GM23248 (cell line): Measurements from ENCODE around the gene RBP7. TPM values are rescaled to one million over a fixed set of nuclear protein-coding genes. Genes with fewer than 3 reads are reported as not detected.

Experiments used
- DNase-seq: peaks from one replicate; pipeline ENCODE4 v3.0.0-alpha.2; 2015
- H2AFZ ChIP-seq: fragments of 200-600 bp; sonication (generic); 2 replicates; pipeline ENCODE4 v1.6.1; 2016; ENCODE audit warnings: antibody characterized with exemption
- H3F3A ChIP-seq: fragments of 200-600 bp; sonication (generic); 2 replicates; pipeline ENCODE4 v1.6.1; 2016; ENCODE audit warnings: mild to moderate bottlenecking, antibody characterized with exemption, mixed run types; ENCODE audit not compliant: insufficient read depth
- H3K27ac ChIP-seq: fragments of 200-600 bp; sonication (generic); 2 replicates; pipeline ENCODE4 v1.5.1; 2016; ENCODE audit warnings: mild to moderate bottlenecking
- H3K27me3 ChIP-seq: fragments of 200-600 bp; sonication (generic); replicated peaks from 2 replicates; pipeline ENCODE4 v1.6.1; 2016; ENCODE audit warnings: mild to moderate bottlenecking; ENCODE audit not compliant: insufficient read depth
- H3K36me3 ChIP-seq: fragments of 200-600 bp; sonication (generic); 2 replicates; pipeline ENCODE4 v1.6.1; 2016; ENCODE audit warnings: low read depth, mild to moderate bottlenecking
- H3K4me1 ChIP-seq: fragments of 200-600 bp; sonication (generic); 2 replicates; pipeline ENCODE4 v1.6.1; 2016; ENCODE audit warnings: mild to moderate bottlenecking; ENCODE audit not compliant: insufficient read depth
- H3K4me2 ChIP-seq: fragments of 200-600 bp; sonication (generic); one replicate; pipeline ENCODE4 v1.6.1; 2016; ENCODE audit warnings: mild to moderate bottlenecking; ENCODE audit not compliant: unreplicated experiment
- H3K4me3 ChIP-seq: fragments of 200-600 bp; sonication (generic); 2 replicates; pipeline ENCODE4 v1.5.1; 2016; ENCODE audit warnings: mild to moderate bottlenecking
- H3K79me2 ChIP-seq: fragments of 200-600 bp; sonication (generic); 2 replicates; pipeline ENCODE4 v1.6.1; 2016; ENCODE audit warnings: mild to moderate bottlenecking; ENCODE audit not compliant: insufficient read depth
- H3K9ac ChIP-seq: fragments of 200-600 bp; sonication (generic); 2 replicates; pipeline ENCODE4 v1.6.1; 2016; ENCODE audit warnings: mild to moderate bottlenecking
- H3K9me2 ChIP-seq: fragments of 200-600 bp; sonication (generic); 2 replicates; pipeline ENCODE4 v1.6.1; 2016; ENCODE audit warnings: mixed run types, mild to moderate bottlenecking, moderate library complexity; ENCODE audit not compliant: insufficient read depth
- H3K9me3 ChIP-seq: fragments of 200-600 bp; sonication (generic); one replicate; pipeline ENCODE4 v1.6.1; 2017; ENCODE audit warnings: low read depth
- H4K20me1 ChIP-seq: fragments of 200-600 bp; sonication (generic); 2 replicates; pipeline ENCODE4 v1.6.0; 2016; ENCODE audit not compliant: insufficient read depth
- EZH2 ChIP-seq: fragments of 200-600 bp; sonication (generic); IDR thresholded peaks from 2 replicates; pipeline ENCODE4 v1.6.1; 2018; ENCODE audit warnings: antibody characterized with exemption, mild to moderate bottlenecking; ENCODE audit not compliant: insufficient read depth, poor library complexity, severe bottlenecking
- EZH2phosphoT487 ChIP-seq: fragments of 200-600 bp; sonication (generic); IDR thresholded peaks from 2 replicates; pipeline ENCODE4 v1.6.1; 2018; ENCODE audit warnings: antibody characterized with exemption, moderate library complexity, mild to moderate bottlenecking, low read depth; ENCODE audit not compliant: insufficient read depth
- WGBS, 2 experiments: methylation state at CpG; one replicate each; pipeline ENCODE4 v1.1.6; 2015 to 2017; ENCODE audit warnings: low lambda C conversion rate in 2 of 2, low coverage in 1 of 2; ENCODE audit errors: missing lambda C conversion rate in 2 of 2; 5-methylcytosine and 5-hydroxymethylcytosine counted together
- in situ Hi-C: fragments of 300-500 bp; cut with MboI; formaldehyde crosslinking; loops from 2 replicates; pipeline ENCODE4 v1.15.0; 2020
- polyA plus RNA-seq: library from polyadenylated mRNA; unstranded; fragments of >200 nt; fragmentation: Nextera tagmentation; extraction: Ambion mirVana; gene quantifications from 2 replicates; pipeline ENCODE4 v1.2.1, GENCODE V29; 2016
- total RNA-seq: library from RNA; depleted of rRNA; stranded (reverse); fragments of >200 nt; shearing (Covaris generic); gene quantifications from 2 replicates; pipeline ENCODE4 v1.2.3, GENCODE V29; 2014; rRNA removed

RBP7 gene
- total RNA-seq, result not detected in 2 replicates
- polyA plus RNA-seq, result 0.33 TPM in 1 of 2 replicates, not detected in the other

- in situ Hi-C loops, result no loop called here
- Histone ChIP-seq H3K27me3 (peaks cover 14% of the 10 kb centered on the region), H3K4me2 (peak within 1 kb of the TSS; percentile 53), H3K4me3 (peak within 1 kb of the TSS; percentile 55), H2AFZ (peak within 1 kb of the TSS; percentile 72), H3K9me2 (no peaks in the 10 kb centered on the region), H3K9me3 (no peaks in the 10 kb centered on the region), H3K27ac (no peak within 1 kb of the TSS), H3K36me3 (no peaks in the 10 kb centered on the region), H3K9ac (no peak within 1 kb of the TSS), H3F3A (no peaks in the 10 kb centered on the region), H3K79me2 (no peaks in the 10 kb centered on the region), H3K4me1 (no peaks in the 10 kb centered on the region), H4K20me1 (no peaks in the 10 kb centered on the region)
- WGBS, 2 experiments, result 10 to 12% methylated on average over 33 to 58 of the region's 71 CpGs
- peak; percentile 91 for TF ChIP-seq EZH2
- TF ChIP-seq EZH2phosphoT487, result no peak
- peak; percentile 44 for DNase-seq
These were observed at the start of gene RBP7 for GRCh38 chr1:9996624-9997582. TSS of gene RBP7 (plus strand) at chr1:9997228. CDS start at chr1:9997259, 31 bp downstream.

DNA sequence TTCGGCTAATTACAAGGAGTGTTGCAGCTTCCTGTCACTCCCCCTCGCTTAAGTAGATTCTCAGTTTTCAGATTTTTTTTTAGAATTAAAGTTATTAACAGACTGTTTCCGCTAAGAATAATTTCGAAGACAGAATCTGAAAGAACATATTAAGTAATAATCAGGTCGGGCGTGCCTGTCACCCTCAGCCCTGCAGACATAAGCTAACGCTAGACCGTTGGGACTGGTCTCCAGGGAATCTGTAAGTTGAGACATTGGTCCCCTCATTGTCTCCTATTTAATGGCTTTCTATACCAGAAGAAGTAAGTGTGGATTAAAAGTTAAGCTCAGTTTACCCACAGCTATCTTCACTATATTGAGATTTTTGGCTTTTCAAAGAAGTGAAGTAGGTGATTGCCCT is 39.3 kb upstream of the RBP7 start:
- no peaks in the 10 kb centered on the region for H3K4me1 ChIP-seq
- no peaks in the 10 kb centered on the region for H3F3A ChIP-seq
- H4K20me1 ChIP-seq, result 0 out of 2 replicates have a peak, but pooled peaks cover 3% of the 10 kb centered on the region
- peaks cover 27% of the 10 kb centered on the region; the same call in 1 of the 2 replicates for H3K79me2 ChIP-seq
- H3K27me3 ChIP-seq, result no peaks in the 10 kb centered on the region
- H3K9ac ChIP-seq, result no peak overlapping the region
- H3K4me2 ChIP-seq, result no peak overlapping the region
- in situ Hi-C loops, result no loop called here
- WGBS, 2 experiments, result 96% methylated on average over 8 of the region's 8 CpGs
- no peak overlapping the region for H3K4me3 ChIP-seq
- no peaks in the 10 kb centered on the region for H3K36me3 ChIP-seq
- no peaks in the 10 kb centered on the region for H3K9me2 ChIP-seq
- TF ChIP-seq EZH2phosphoT487 (no peak), EZH2 (no peak)
- DNase-seq, result no peak
- H2AFZ ChIP-seq, result no peak overlapping the region
- H3K27ac ChIP-seq, result no peak overlapping the region
- no peaks in the 10 kb centered on the region for H3K9me3 ChIP-seq

- Histone ChIP-seq H3K9me3 (no peaks in the 10 kb centered on the region), H3K4me3 (no peak overlapping the region), H3K4me2 (no peak overlapping the region), H4K20me1 (0 out of 2 replicates have a peak, but pooled peaks cover 3% of the 10 kb centered on the region), H2AFZ (no peak overlapping the region), H3K36me3 (no peaks in the 10 kb centered on the region), H3F3A (no peaks in the 10 kb centered on the region), H3K79me2 (0 out of 2 replicates have a peak, but pooled peaks cover 12% of the 10 kb centered on the region), H3K27me3 (no peaks in the 10 kb centered on the region), H3K4me1 (no peaks in the 10 kb centered on the region), H3K9me2 (no peaks in the 10 kb centered on the region), H3K9ac (no peak overlapping the region), H3K27ac (no peak overlapping the region)
- in situ Hi-C loops, result no loop called here
- peak; percentile 22 for DNase-seq
- WGBS, 2 experiments, result 54 to 56% methylated on average over 4 of the region's 4 CpGs
- TF ChIP-seq EZH2, result no peak
These were observed 37.0 kb upstream of the RBP7 start for GRCh38 chr1:9960011-9960410.

- H3K27me3 ChIP-seq, result no peaks in the 10 kb centered on the region
- H4K20me1 ChIP-seq, result 0 out of 2 replicates have a peak, but pooled peaks cover 3% of the 10 kb centered on the region
- no peak overlapping the region for H3K4me2 ChIP-seq
- no peak overlapping the region for H3K4me3 ChIP-seq
- no peaks in the 10 kb centered on the region for H3K36me3 ChIP-seq
- H3F3A ChIP-seq, result no peaks in the 10 kb centered on the region
- no peak overlapping the region for H3K27ac ChIP-seq
- in situ Hi-C loops, result no loop called here
- WGBS, 2 experiments, result 83 to 84% methylated on average over 12 of the region's 12 CpGs
- H3K9me2 ChIP-seq, result no peaks in the 10 kb centered on the region
- DNase-seq, result no peak
- H3K79me2 ChIP-seq, result 0 out of 2 replicates have a peak, but pooled peaks cover 12% of the 10 kb centered on the region
- no peaks in the 10 kb centered on the region for H3K4me1 ChIP-seq
- no peak overlapping the region for H3K9ac ChIP-seq
- no peak for TF ChIP-seq EZH2
- no peak for TF ChIP-seq EZH2phosphoT487
- no peaks in the 10 kb centered on the region for H3K9me3 ChIP-seq
- no peak overlapping the region for H2AFZ ChIP-seq
These were observed 36.1 kb upstream of the RBP7 start for GRCh38 chr1:9960706-9961562.
